Upper lobe of right lung (tissue), 1 donor: ENCODE measurements around the gene KIF16B. TPM values are rescaled to one million over a fixed set of nuclear protein-coding genes. Genes with fewer than 3 reads are reported as not detected.
"Not testable (repeated sequence)": the region's sequence is repeated elsewhere in the genome, so short reads cannot be mapped to it uniquely, and the experiment has no call there.

ENCODE experiments used
- ATAC-seq: fragments of 200-7000 bp; cut with Tn5 transposase; one replicate; pipeline ENCODE4 v1.9.1; 2020; ENCODE audit warnings: mild to moderate bottlenecking, moderate library complexity
- DNase-seq: peaks from one replicate; pipeline ENCODE4 v3.0.0-alpha.2; 2020
- H3K27ac ChIP-seq: fragments of 200-600 bp; one replicate; pipeline ENCODE4 v1.8.0; 2022
- H3K27me3 ChIP-seq: fragments of 200-600 bp; one replicate; pipeline ENCODE4 v1.8.0; 2022; ENCODE audit warnings: mild to moderate bottlenecking
- H3K36me3 ChIP-seq: fragments of 200-600 bp; one replicate; pipeline ENCODE4 v1.8.0; 2022
- H3K4me1 ChIP-seq: fragments of 200-600 bp; one replicate; pipeline ENCODE4 v1.8.0; 2022
- H3K4me3 ChIP-seq: fragments of 200-600 bp; one replicate; pipeline ENCODE4 v1.8.0; 2022; ENCODE audit warnings: mild to moderate bottlenecking
- H3K9me3 ChIP-seq: fragments of 200-600 bp; one replicate; pipeline ENCODE4 v1.8.0; 2022
- CTCF ChIP-seq: fragments of 200-600 bp; IDR thresholded peaks from one replicate; pipeline ENCODE4 v1.8.0; 2022; ENCODE audit warnings: antibody characterized with exemption
- intact Hi-C: fragments of 100-400 bp; cut with DNase I; formaldehyde crosslinking; loops from one replicate; pipeline ENCODE4 v1.11.0; 2022
- total RNA-seq: library from RNA; stranded (reverse); fragmentation: NEBNext Ultra II Directional; extraction: Animal tissue kit (Norgen Biotek cat#: 25700); gene quantifications from one replicate; pipeline ENCODE4 v1.2.1, GENCODE V29; 2021
- donor health status: DM: no; HTN: yes; CAD: no; lungs with severe emphysema.

KIF16B gene
- total RNA-seq, 1 donor from 2014 or later = 21.6 TPM

DNA sequence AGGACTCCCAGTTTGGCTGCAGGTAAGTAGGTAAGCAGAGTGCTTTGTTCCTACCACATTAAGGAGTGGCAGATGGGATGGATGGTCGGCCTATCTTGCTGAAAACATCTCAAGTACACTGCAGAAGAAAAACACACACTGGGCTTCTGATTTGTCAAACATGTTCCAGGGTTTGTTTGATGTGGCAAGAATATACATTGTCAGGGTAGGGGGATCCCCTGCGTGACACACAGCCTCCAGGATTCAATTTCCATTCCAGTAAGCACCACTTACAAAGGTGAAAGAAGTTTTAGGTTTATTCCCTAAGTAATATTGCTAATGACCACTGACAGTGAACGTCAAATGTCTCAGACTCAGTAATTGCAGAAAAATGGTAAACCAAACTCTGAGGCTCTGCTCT is 26.0 kb upstream of the KIF16B start:
- H3K27ac ChIP-seq = no peak overlapping the region
- intact Hi-C loops = no loop called here
- no peaks in the 10 kb centered on the region for H3K4me1 ChIP-seq
- no peak for TF ChIP-seq CTCF
- H3K36me3 ChIP-seq = no peaks in the 10 kb centered on the region
- no peaks in the 10 kb centered on the region for H3K27me3 ChIP-seq
- no peak for ATAC-seq
- no peaks in the 10 kb centered on the region for H3K9me3 ChIP-seq
- DNase-seq = no peak
- H3K4me3 ChIP-seq = no peak overlapping the region

GRCh38 chr20:16596991-16597390 is 23.7 kb upstream of the KIF16B start:
- DNase-seq (no peak), ATAC-seq (no peak)
- no peak overlapping the region for H3K4me3 ChIP-seq
- no peak overlapping the region for H3K27ac ChIP-seq
- H3K27me3 ChIP-seq = peaks cover 4% of the 10 kb centered on the region
- TF ChIP-seq CTCF = no peak
- intact Hi-C loops = no loop called here
- H3K4me1 ChIP-seq = no peaks in the 10 kb centered on the region
- no peaks in the 10 kb centered on the region for H3K36me3 ChIP-seq
- no peaks in the 10 kb centered on the region for H3K9me3 ChIP-seq

GRCh38 chr20:16596404-16596803 is 23.2 kb upstream of the KIF16B start:
- H3K4me1 ChIP-seq, intact Hi-C loops, H3K27me3 ChIP-seq, H3K36me3 ChIP-seq, H3K9me3 ChIP-seq, DNase-seq, H3K27ac ChIP-seq, H3K4me3 ChIP-seq, ATAC-seq: not testable (repeated sequence)

DNA sequence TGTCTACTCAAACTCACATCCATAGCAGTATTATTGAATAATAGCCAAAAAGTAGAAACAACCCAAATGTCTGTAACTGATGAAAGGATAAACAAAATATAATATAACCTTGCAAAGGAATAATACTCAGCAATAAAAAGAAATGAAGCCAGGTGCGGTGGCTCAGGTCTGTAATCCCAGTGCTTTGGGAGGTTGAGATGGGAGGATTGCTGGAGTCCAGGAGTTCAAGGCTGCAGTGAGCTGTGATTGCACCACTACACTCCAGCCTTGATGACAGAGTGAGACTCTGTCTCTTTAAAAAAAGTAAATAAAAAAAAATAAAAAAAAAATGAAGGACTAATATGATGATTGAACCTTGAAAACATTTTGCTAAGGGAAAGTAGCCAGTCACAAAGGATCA is 22.1 kb upstream of the KIF16B start:
- no peak for DNase-seq
- intact Hi-C loops = no loop called here
- Histone ChIP-seq H3K27me3 (peaks cover 4% of the 10 kb centered on the region), H3K4me3 (no peak overlapping the region), H3K36me3 (no peaks in the 10 kb centered on the region), H3K27ac (no peak overlapping the region), H3K9me3 (no peaks in the 10 kb centered on the region), H3K4me1 (no peaks in the 10 kb centered on the region)
- no peak for ATAC-seq
- no peak for TF ChIP-seq CTCF

GRCh38 chr20:16590041-16590633 is 16.9 kb upstream of the KIF16B start:
- intact Hi-C loops = no loop called here
- Histone ChIP-seq H3K4me3 (no peak overlapping the region), H3K27ac (no peak overlapping the region), H3K36me3 (no peaks in the 10 kb centered on the region), H3K4me1 (no peaks in the 10 kb centered on the region), H3K27me3 (peaks cover 4% of the 10 kb centered on the region), H3K9me3 (no peaks in the 10 kb centered on the region)
- no peak for ATAC-seq
- no peak for DNase-seq
- no peak for TF ChIP-seq CTCF

DNA sequence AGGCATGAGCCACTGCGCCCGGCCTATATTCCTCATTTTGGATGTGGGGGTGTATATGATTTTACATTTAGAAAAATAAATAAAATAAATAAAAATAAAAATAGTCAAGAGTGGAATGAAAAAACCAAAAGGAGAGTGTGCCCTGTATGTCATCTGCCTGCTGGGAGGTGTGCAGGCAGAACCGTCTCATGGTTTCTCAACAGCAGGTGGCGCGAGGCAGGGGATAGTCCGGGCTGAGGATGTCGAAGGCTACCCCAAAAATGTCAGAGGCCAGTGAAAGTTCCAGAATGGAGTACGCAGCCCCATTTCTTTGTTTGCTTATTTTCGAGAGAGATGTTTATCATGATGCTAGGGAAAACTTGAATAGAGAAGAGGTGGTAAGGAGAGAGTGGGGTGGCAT is 16.4 kb upstream of the KIF16B start:
- ATAC-seq (no peak), DNase-seq (no peak)
- Histone ChIP-seq H3K27me3 (peaks cover 4% of the 10 kb centered on the region), H3K27ac (no peak overlapping the region), H3K9me3 (no peaks in the 10 kb centered on the region), H3K36me3 (no peaks in the 10 kb centered on the region), H3K4me1 (no peaks in the 10 kb centered on the region), H3K4me3 (no peak overlapping the region)
- intact Hi-C loops = no loop called here
- no peak for TF ChIP-seq CTCF
